HG02798 (cell line): ENCODE data around the gene AK6.
"Not testable (repeated sequence)": the region's sequence is repeated elsewhere in the genome, so short reads cannot be mapped to it uniquely, and the experiment has no call there.

ENCODE experiments used
- ATAC-seq: cut with Tn5 transposase; IDR thresholded peaks from one replicate; pipeline ENCODE4 v1.9.1; 2021; ENCODE audit warnings: mild to moderate bottlenecking; ENCODE audit not compliant: unreplicated experiment, poor library complexity

The AK6 gene

GRCh38 chr5:69369340-69370121, at the start of gene AK6, which contains the start of the genes RAD17 and TAF9:
Gene AK6 (minus strand): TSS chr5:69369520. CDS start chr5:69369490, 30 bp downstream.
Gene RAD17 (plus strand): TSS chr5:69369818. CDS start chr5:69372209, 2,391 bp downstream.
Gene TAF9 (minus strand): TSS chr5:69369520. CDS start chr5:69365737, 3,783 bp downstream.
- ATAC-seq: peak; percentile 93

GRCh38 chr5:69418554-69418953, 49.2 kb upstream of the AK6 start:
- no peak for ATAC-seq

GRCh38 chr5:69416699-69417098, 47.4 kb upstream of the AK6 start:
- no peak for ATAC-seq

- ATAC-seq: no peak
Measured at GRCh38 chr5:69416180-69416579, 46.9 kb upstream of the AK6 start.

GRCh38 chr5:69415584-69415958, 46.3 kb upstream of the AK6 start:
- ATAC-seq: no peak

- peak; percentile 83 for ATAC-seq
Measured at GRCh38 chr5:69414885-69415583, 45.7 kb upstream of the AK6 start, which contains the start of gene MARVELD2. Gene MARVELD2 (plus strand): TSS chr5:69415116. CDS start chr5:69419386, 4,270 bp downstream.

- ATAC-seq: no peak
Measured at GRCh38 chr5:69404659-69405330, 35.5 kb upstream of the AK6 start.

GRCh38 chr5:69378376-69378775, 9.1 kb upstream of the AK6 start:
- no peak for ATAC-seq

- peak; percentile 74 for ATAC-seq
Measured at GRCh38 chr5:69374911-69375446, 5.7 kb upstream of the AK6 start.

GRCh38 chr5:69372394-69372793, 3.1 kb upstream of the AK6 start:
- no peak for ATAC-seq

- ATAC-seq: not testable (repeated sequence)
Measured at GRCh38 chr5:69370335-69370734, 1.0 kb upstream of the AK6 start.

GRCh38 chr5:69368458-69369339, 621 bp downstream of the AK6 start:
- ATAC-seq: peak; percentile 35

GRCh38 chr5:69367697-69368279, 1.5 kb downstream of the AK6 start:
- ATAC-seq: no peak

GRCh38 chr5:69364850-69365249, 4.5 kb downstream of the AK6 start:
- ATAC-seq: no peak

- ATAC-seq: no peak
Measured at GRCh38 chr5:69364414-69364813, 4.9 kb downstream of the AK6 start.

GRCh38 chr5:69360442-69360841, 8.9 kb downstream of the AK6 start:
- ATAC-seq: no peak

GRCh38 chr5:69359699-69360098, 9.6 kb downstream of the AK6 start:
- no peak for ATAC-seq

GRCh38 chr5:69350664-69351063, 18.7 kb downstream of the AK6 start:
- no peak for ATAC-seq

- ATAC-seq: no peak
Measured at GRCh38 chr5:69343083-69343482, 26.2 kb downstream of the AK6 start.
